OCI-LY7 (cell line): ENCODE results near the gene DIAPH1. TPM values are rescaled to one million over a fixed set of nuclear protein-coding genes. Genes with fewer than 3 reads are reported as not detected.

Experiments
- BruUV-seq: library from RNA; stranded (reverse); fragments of 400-500 nt; replicated peaks from 2 replicates; lab custom pipeline; 2021; lab: Mats Ljungman, UMichigan
- CTCF ChIA-PET: fragments of 300-600 bp; sonication (Branson Sonifier 250); formaldehyde crosslinking; loops from one replicate; lab custom pipeline; 2022; ENCODE audit warnings: antibody characterized with exemption; ENCODE audit not compliant: unreplicated experiment; lab: Charles Lee
- POLR2A ChIA-PET: fragments of 300-600 bp; sonication (Branson Sonifier 250); formaldehyde crosslinking; loops from one replicate; lab custom pipeline; 2022; ENCODE audit warnings: antibody characterized with exemption; lab: Charles Lee
- DNase-seq: peaks from one replicate; pipeline ENCODE4 v3.0.0-alpha.2; 2015; ENCODE audit warnings: low spot score
- H2AFZ ChIP-seq: fragments of 200-600 bp; sonication (generic), shearing (Covaris generic); 2 replicates; pipeline ENCODE4 v1.6.1; 2014; ENCODE audit warnings: mild to moderate bottlenecking, antibody characterized with exemption, low read length, moderate library complexity
- H3K27ac ChIP-seq: fragments of 200-600 bp; sonication (generic); 2 replicates; pipeline ENCODE4 v1.5.1; 2014; ENCODE audit warnings: mixed run types, low read depth, mild to moderate bottlenecking, moderate library complexity, low read length, inconsistent platforms; ENCODE audit not compliant: poor library complexity, severe bottlenecking
- H3K36me3 ChIP-seq: fragments of 200-600 bp; sonication (generic); 2 replicates; pipeline ENCODE4 v1.6.1; 2014; ENCODE audit warnings: mild to moderate bottlenecking, antibody characterized with exemption, low read length, moderate library complexity, mixed read lengths; ENCODE audit not compliant: insufficient read depth
- H3K4me1 ChIP-seq: fragments of 200-600 bp; sonication (generic); 2 replicates; pipeline ENCODE4 v1.5.1; 2014; ENCODE audit warnings: mild to moderate bottlenecking, low read length; ENCODE audit not compliant: insufficient read depth, poor library complexity, severe bottlenecking
- H3K4me2 ChIP-seq: fragments of 200-600 bp; sonication (generic); 2 replicates; pipeline ENCODE4 v1.6.1; 2014; ENCODE audit warnings: mild to moderate bottlenecking, low read length
- H3K4me3 ChIP-seq: fragments of 200-600 bp; sonication (generic); 2 replicates; pipeline ENCODE4 v1.5.1; 2014; ENCODE audit warnings: mild to moderate bottlenecking, low read depth, low read length; ENCODE audit not compliant: poor library complexity, severe bottlenecking
- H3K79me2 ChIP-seq: fragments of 200-600 bp; sonication (generic); 2 replicates; pipeline ENCODE4 v1.6.1; 2016; ENCODE audit warnings: low read depth, mild to moderate bottlenecking, low read length, moderate library complexity, mixed read lengths; ENCODE audit not compliant: insufficient read depth
- H3K9me2 ChIP-seq: fragments of 200-600 bp; sonication (generic); 2 replicates; pipeline ENCODE4 v1.6.1; 2016; ENCODE audit warnings: mild to moderate bottlenecking, low read length, mixed read lengths; ENCODE audit not compliant: insufficient read depth
- H3K9me3 ChIP-seq: fragments of 200-600 bp; sonication (generic); 2 replicates; pipeline ENCODE4 v1.6.1; 2014; ENCODE audit warnings: mild to moderate bottlenecking, mixed run types, low read length, mixed read lengths
- H4K20me1 ChIP-seq: fragments of 200-600 bp; sonication (generic); 2 replicates; pipeline ENCODE4 v1.6.1; 2014; ENCODE audit warnings: mild to moderate bottlenecking, antibody characterized with exemption, low read length, moderate library complexity, mixed read lengths; ENCODE audit not compliant: insufficient read depth
- CTCF ChIP-seq: fragments of 200-600 bp; sonication (generic); conservative IDR thresholded peaks from 2 replicates; pipeline ENCODE4 v1.5.1; 2014; ENCODE audit warnings: mild to moderate bottlenecking, antibody characterized with exemption, low read length, moderate library complexity, mixed read lengths
- EZH2phosphoT487 ChIP-seq: fragments of 200-600 bp; sonication (generic); IDR thresholded peaks from 2 replicates; pipeline ENCODE4 v1.6.1; 2018; ENCODE audit warnings: low read depth, borderline replicate concordance, mild to moderate bottlenecking, mixed run types, antibody characterized with exemption, low read length, moderate library complexity, mixed read lengths
- intact Hi-C: fragments of 100-400 bp; cut with micrococcal nuclease; formaldehyde crosslinking; loops from one replicate; pipeline ENCODE4 v1.10.0; 2022; ENCODE audit not compliant: unreplicated experiment
- total RNA-seq, 2 experiments: library from RNA; depleted of rRNA in 1 of 2; stranded (reverse); fragments of >200 nt in 1 of 2; shearing (Covaris generic) in 1 of 2; gene quantifications; 2 replicates each; pipeline ENCODE4 v1.2.3, GENCODE V29; 2014 to 2022

DIAPH1 gene
- total RNA-seq, 2 experiments from 2014 or later, result 78.8 to 174 TPM

- H3K9me3 ChIP-seq, result no peaks in the 10 kb centered on the region
- POLR2A ChIA-PET, result interaction anchor here (0.6 to 5.0 kb wide), 10 partner anchors 9 to 296 kb away, joined by 3 to 50 read pairs (median 6); partner anchors contain the start of genes HDAC3 and RELL2
- H3K4me1 ChIP-seq, result peaks cover 52% of the 10 kb centered on the region
- H2AFZ ChIP-seq, result no peak overlapping the region
- peak overlapping the region; percentile 98 for H3K4me3 ChIP-seq
- H3K9me2 ChIP-seq, result no peaks in the 10 kb centered on the region
- peaks cover 19% of the 10 kb centered on the region; the same call in 1 of the 2 replicates for H4K20me1 ChIP-seq
- H3K36me3 ChIP-seq, result peaks cover 51% of the 10 kb centered on the region
- intact Hi-C loops, result loop anchor here (5.0 to 10.0 kb wide), 3 partner anchors 34 to 101 kb away; no protein-coding TSS in a partner anchor
- CTCF ChIA-PET, result interaction anchor here (2.3 kb wide), 1 partner anchor 24 kb away, joined by 10 read pairs; no protein-coding TSS in a partner anchor
- H3K4me2 ChIP-seq, result peak overlapping the region; percentile 89
- no TSS peak for BruUV-seq
- peaks cover 67% of the 10 kb centered on the region for H3K79me2 ChIP-seq
- TF ChIP-seq CTCF (no peak), EZH2phosphoT487 (no peak)
- H3K27ac ChIP-seq, result no peak overlapping the region
- DNase-seq, result no peak
Observed at GRCh38 chr5:141615991-141616720, 2.6 kb downstream of the DIAPH1 start.

DNA sequence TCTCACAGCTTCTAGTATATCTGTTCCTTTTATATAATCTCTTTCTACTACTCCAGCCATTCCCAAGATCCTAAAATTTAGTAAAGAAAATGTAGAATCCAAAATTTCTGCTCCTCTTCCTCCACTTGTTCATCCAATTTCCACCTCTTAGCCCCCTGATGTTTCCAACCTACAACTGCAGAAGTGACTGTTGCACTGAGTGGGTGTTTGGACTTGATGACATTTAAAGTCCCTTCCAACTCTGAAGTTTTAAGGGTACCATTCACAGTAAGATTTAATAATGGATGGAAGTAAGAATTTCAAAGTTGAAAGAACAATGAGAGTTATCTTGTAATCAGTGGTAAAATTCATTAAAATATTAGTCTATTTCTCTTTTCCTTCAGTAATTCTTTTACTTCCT lies 5.5 kb downstream of the DIAPH1 start:
- Histone ChIP-seq H3K4me3 (no peak overlapping the region), H3K36me3 (peaks cover 47% of the 10 kb centered on the region), H4K20me1 (peaks cover 24% of the 10 kb centered on the region; the same call in 1 of the 2 replicates), H3K27ac (no peak overlapping the region), H3K4me1 (peaks cover 51% of the 10 kb centered on the region), H3K9me2 (no peaks in the 10 kb centered on the region), H3K9me3 (no peaks in the 10 kb centered on the region), H2AFZ (no peak overlapping the region), H3K79me2 (peaks cover 89% of the 10 kb centered on the region), H3K4me2 (no peak overlapping the region)
- ChIA-PET CTCF (no interaction called here), POLR2A (interaction anchor here (0.6 to 1.9 kb wide), 4 partner anchors 11 to 576 kb away, joined by 3 to 6 read pairs (median 4); partner anchors contain the start of genes HDAC3 and RELL2)
- intact Hi-C loops, result loop anchor here (10.0 kb wide), 1 partner anchor 99 kb away; no protein-coding TSS in a partner anchor
- BruUV-seq, result no TSS peak
- DNase-seq, result no peak
- no peak for TF ChIP-seq CTCF
- no peak for TF ChIP-seq EZH2phosphoT487
